Stimulated activated effector memory CD8-positive, alpha-beta T cell treated with anti-CD3 and anti-CD28 coated beads, Interleukin-12 subunit alpha, Interleukin-12 subunit beta, amount 100 ng/mL, for 72 hours (primary cell): ENCODE measurements around the gene SIDT1.
A peak's percentile ranks its signal among the peaks of the same experiment; 100 is the strongest.

Experiments used
- ATAC-seq: fragments of 150-1000 bp; cut with Tn5 transposase; 2 replicates; pipeline ENCODE4 v1.10.0; 2021
- DNase-seq, 2 donors: peaks; one replicate each; pipeline ENCODE4 v3.0.0; 2021 to 2022; ENCODE audit warnings: low spot score in 2 of 2
- H3K27ac Mint-ChIP-seq: one replicate; pipeline ENCODE4 v1.8.0; 2022; ENCODE audit warnings: mild to moderate bottlenecking, mixed read lengths
- H3K36me3 Mint-ChIP-seq: one replicate; pipeline ENCODE4 v1.8.0; 2022; ENCODE audit warnings: mild to moderate bottlenecking, mixed read lengths
- H3K4me1 Mint-ChIP-seq: one replicate; pipeline ENCODE4 v1.8.0; 2022; ENCODE audit warnings: mixed read lengths
- H3K4me3 Mint-ChIP-seq: one replicate; pipeline ENCODE4 v1.8.0; 2022; ENCODE audit warnings: mild to moderate bottlenecking, mixed read lengths
- H3K9me3 Mint-ChIP-seq: one replicate; pipeline ENCODE4 v1.8.0; 2022; ENCODE audit warnings: mixed read lengths

The SIDT1 gene

GRCh38 chr3:113559009-113559408 lies 26.7 kb downstream of the SIDT1 start:
- ATAC-seq: no peak
- Mint-ChIP-seq H3K4me1 (peaks cover 36% of the 10 kb centered on the region), H3K36me3 (no peaks in the 10 kb centered on the region), H3K27ac (no peak overlapping the region), H3K9me3 (no peaks in the 10 kb centered on the region), H3K4me3 (no peak overlapping the region)
- no peak for DNase-seq

- ATAC-seq (no peak), DNase-seq (no peak)
- no peak overlapping the region for H3K4me3 Mint-ChIP-seq
- peaks cover 42% of the 10 kb centered on the region for H3K4me1 Mint-ChIP-seq
- no peaks in the 10 kb centered on the region for H3K36me3 Mint-ChIP-seq
- H3K27ac Mint-ChIP-seq: peak overlapping the region; percentile 80
- no peaks in the 10 kb centered on the region for H3K9me3 Mint-ChIP-seq
Observed at GRCh38 chr3:113560271-113560670, 27.9 kb downstream of the SIDT1 start.

- H3K4me3 Mint-ChIP-seq: no peak overlapping the region
- ATAC-seq: no peak
- no peaks in the 10 kb centered on the region for H3K36me3 Mint-ChIP-seq
- DNase-seq: no peak
- H3K27ac Mint-ChIP-seq: peak overlapping the region; percentile 80
- no peaks in the 10 kb centered on the region for H3K9me3 Mint-ChIP-seq
- peaks cover 41% of the 10 kb centered on the region for H3K4me1 Mint-ChIP-seq
Observed at GRCh38 chr3:113560831-113561623, 28.7 kb downstream of the SIDT1 start.

- Mint-ChIP-seq H3K27ac (no peak overlapping the region), H3K4me1 (peaks cover 20% of the 10 kb centered on the region), H3K36me3 (peaks cover 7% of the 10 kb centered on the region), H3K9me3 (no peaks in the 10 kb centered on the region), H3K4me3 (no peak overlapping the region)
- ATAC-seq (no peak), DNase-seq (no peak)
Observed at GRCh38 chr3:113565555-113565954, 33.2 kb downstream of the SIDT1 start.

GRCh38 chr3:113570158-113570557 lies 37.8 kb downstream of the SIDT1 start:
- DNase-seq (no peak), ATAC-seq (no peak)
- Mint-ChIP-seq H3K9me3 (no peaks in the 10 kb centered on the region), H3K27ac (no peak overlapping the region), H3K4me1 (no peaks in the 10 kb centered on the region), H3K4me3 (no peak overlapping the region), H3K36me3 (peaks cover 7% of the 10 kb centered on the region)

GRCh38 chr3:113571360-113571759 lies 39.0 kb downstream of the SIDT1 start:
- H3K36me3 Mint-ChIP-seq: peaks cover 7% of the 10 kb centered on the region
- DNase-seq (no peak), ATAC-seq (no peak)
- peak overlapping the region; percentile 1 for H3K27ac Mint-ChIP-seq
- H3K4me1 Mint-ChIP-seq: no peaks in the 10 kb centered on the region
- H3K9me3 Mint-ChIP-seq: no peaks in the 10 kb centered on the region
- no peak overlapping the region for H3K4me3 Mint-ChIP-seq

GRCh38 chr3:113573728-113574127 lies 41.4 kb downstream of the SIDT1 start:
- DNase-seq (no peak), ATAC-seq (no peak)
- peak overlapping the region; percentile 1 for H3K27ac Mint-ChIP-seq
- H3K4me3 Mint-ChIP-seq: no peak overlapping the region
- H3K36me3 Mint-ChIP-seq: peaks cover 3% of the 10 kb centered on the region
- no peaks in the 10 kb centered on the region for H3K9me3 Mint-ChIP-seq
- no peaks in the 10 kb centered on the region for H3K4me1 Mint-ChIP-seq

GRCh38 chr3:113574213-113574612 lies 41.9 kb downstream of the SIDT1 start:
- Mint-ChIP-seq H3K9me3 (no peaks in the 10 kb centered on the region), H3K27ac (peak overlapping the region; percentile 1), H3K36me3 (no peaks in the 10 kb centered on the region), H3K4me1 (no peaks in the 10 kb centered on the region), H3K4me3 (no peak overlapping the region)
- DNase-seq (no peak), ATAC-seq (no peak)

- H3K27ac Mint-ChIP-seq: peak overlapping the region; percentile 1
Observed at GRCh38 chr3:113575206-113575605, 42.9 kb downstream of the SIDT1 start.

GRCh38 chr3:113585228-113585627 lies 52.9 kb downstream of the SIDT1 start:
- DNase-seq: no peak
- Mint-ChIP-seq H3K27ac (no peak overlapping the region), H3K4me3 (no peak overlapping the region), H3K9me3 (no peaks in the 10 kb centered on the region), H3K4me1 (no peaks in the 10 kb centered on the region), H3K36me3 (peaks cover 51% of the 10 kb centered on the region)
- ATAC-seq: no peak

More at GRCh38 chr3:113575206-113575605, 42.9 kb downstream of the SIDT1 start:
- H3K4me1 Mint-ChIP-seq: no peaks in the 10 kb centered on the region
- no peaks in the 10 kb centered on the region for H3K9me3 Mint-ChIP-seq
- no peak for DNase-seq
- H3K4me3 Mint-ChIP-seq: no peak overlapping the region
- ATAC-seq: no peak
- H3K36me3 Mint-ChIP-seq: no peaks in the 10 kb centered on the region

GRCh38 chr3:113585720-113586119 lies 53.4 kb downstream of the SIDT1 start:
- ATAC-seq: no peak
- no peak for DNase-seq
- no peaks in the 10 kb centered on the region for H3K4me1 Mint-ChIP-seq
- no peak overlapping the region for H3K4me3 Mint-ChIP-seq
- no peak overlapping the region for H3K27ac Mint-ChIP-seq
- H3K9me3 Mint-ChIP-seq: no peaks in the 10 kb centered on the region
- peaks cover 56% of the 10 kb centered on the region for H3K36me3 Mint-ChIP-seq

- Mint-ChIP-seq H3K9me3 (no peaks in the 10 kb centered on the region), H3K4me3 (no peak overlapping the region), H3K4me1 (no peaks in the 10 kb centered on the region), H3K27ac (no peak overlapping the region), H3K36me3 (peaks cover 61% of the 10 kb centered on the region)
- no peak for ATAC-seq
- no peak for DNase-seq
Observed at GRCh38 chr3:113588806-113589205, 56.5 kb downstream of the SIDT1 start.

- no peak overlapping the region for H3K27ac Mint-ChIP-seq
- peaks cover 61% of the 10 kb centered on the region for H3K36me3 Mint-ChIP-seq
- no peaks in the 10 kb centered on the region for H3K4me1 Mint-ChIP-seq
- no peak overlapping the region for H3K4me3 Mint-ChIP-seq
- DNase-seq (no peak), ATAC-seq (no peak)
- H3K9me3 Mint-ChIP-seq: no peaks in the 10 kb centered on the region
Observed at GRCh38 chr3:113589971-113590370, 57.6 kb downstream of the SIDT1 start.

GRCh38 chr3:113590983-113591382 lies 58.6 kb downstream of the SIDT1 start:
- Mint-ChIP-seq H3K9me3 (no peaks in the 10 kb centered on the region), H3K4me1 (no peaks in the 10 kb centered on the region), H3K27ac (no peak overlapping the region), H3K36me3 (peaks cover 51% of the 10 kb centered on the region), H3K4me3 (no peak overlapping the region)
- ATAC-seq (no peak), DNase-seq (no peak)

GRCh38 chr3:113594066-113594465 lies 61.7 kb downstream of the SIDT1 start:
- DNase-seq (no peak), ATAC-seq (no peak)
- Mint-ChIP-seq H3K4me3 (no peak overlapping the region), H3K27ac (no peak overlapping the region), H3K36me3 (peaks cover 39% of the 10 kb centered on the region), H3K4me1 (no peaks in the 10 kb centered on the region), H3K9me3 (no peaks in the 10 kb centered on the region)

- H3K4me3 Mint-ChIP-seq: no peak overlapping the region
- H3K9me3 Mint-ChIP-seq: no peaks in the 10 kb centered on the region
- no peak overlapping the region for H3K27ac Mint-ChIP-seq
- ATAC-seq: no peak
- H3K4me1 Mint-ChIP-seq: no peaks in the 10 kb centered on the region
- DNase-seq: no peak
- peaks cover 17% of the 10 kb centered on the region for H3K36me3 Mint-ChIP-seq
Observed at GRCh38 chr3:113597596-113598354, 65.4 kb downstream of the SIDT1 start.
